CD4-positive, alpha-beta T cell treated with Interleukin-4 for 1 hour (primary cell): Measurements from ENCODE around the gene ETV2.
"Not testable (repeated sequence)": the region's sequence is repeated elsewhere in the genome, so short reads cannot be mapped to it uniquely, and the experiment has no call there.

Experiments used
- DNase-seq, 2 donors: peaks; one replicate each; pipeline ENCODE4 v3.0.0-alpha.2; 2020 to 2022

ETV2 gene

DNA sequence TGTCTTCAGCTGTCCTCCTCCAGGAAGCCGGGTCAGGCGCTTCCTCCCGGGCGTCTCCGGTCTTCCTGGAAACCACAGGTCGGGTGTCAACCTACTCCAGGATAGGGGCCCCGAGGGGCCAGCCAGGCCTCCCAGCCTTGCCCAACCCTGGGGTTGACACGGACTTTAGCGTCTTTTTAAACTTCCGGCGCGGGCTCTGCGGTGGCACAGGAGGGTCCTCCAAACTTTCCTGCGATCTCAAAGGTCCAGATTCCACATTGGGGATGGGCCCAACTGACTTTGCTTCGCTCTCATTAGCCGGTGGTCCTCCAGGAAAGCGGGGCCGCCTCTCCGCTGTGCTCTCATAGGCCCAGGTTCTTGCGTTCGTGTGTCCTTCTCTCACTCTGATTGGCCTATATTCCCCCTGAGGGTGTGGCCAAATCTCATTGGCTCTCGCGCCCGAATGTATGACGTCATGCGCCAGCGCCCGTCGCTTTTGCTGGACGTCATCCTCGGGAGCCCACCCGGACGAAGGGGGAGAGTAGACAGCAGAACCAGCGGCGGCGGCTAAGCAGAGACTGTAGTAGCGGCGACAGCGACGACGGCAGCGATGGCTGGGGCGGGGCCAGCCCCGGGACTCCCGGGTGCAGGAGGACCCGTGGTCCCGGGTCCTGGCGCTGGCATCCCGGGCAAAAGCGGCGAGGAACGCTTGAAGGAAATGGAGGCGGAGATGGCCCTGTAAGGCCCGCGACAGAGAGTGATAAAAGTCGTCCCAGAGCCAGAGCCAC is 12.8 kb upstream of the ETV2 start, which contains the start of gene RBM42:
TSS of gene RBM42 (plus strand) at position 472 of the 767 bp plus-strand sequence. CDS start at position 590, 118 bp downstream.
- DNase-seq, result peak; percentile 98 to 99

DNA sequence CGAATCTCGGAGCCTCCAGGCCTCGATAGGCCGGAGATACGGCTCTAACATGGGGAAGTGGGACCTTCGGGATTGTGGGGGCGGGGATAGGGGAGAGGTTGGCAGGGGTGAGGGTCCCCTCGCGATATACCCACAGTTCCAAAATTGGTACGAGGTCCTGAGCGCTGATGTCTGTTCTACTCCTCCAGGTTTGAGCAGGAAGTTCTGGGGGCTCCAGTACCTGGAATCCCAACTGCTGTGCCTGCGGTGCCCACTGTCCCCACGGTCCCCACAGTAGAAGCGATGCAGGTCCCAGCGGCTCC is 12.3 kb upstream of the ETV2 start:
- no peak for DNase-seq

DNA sequence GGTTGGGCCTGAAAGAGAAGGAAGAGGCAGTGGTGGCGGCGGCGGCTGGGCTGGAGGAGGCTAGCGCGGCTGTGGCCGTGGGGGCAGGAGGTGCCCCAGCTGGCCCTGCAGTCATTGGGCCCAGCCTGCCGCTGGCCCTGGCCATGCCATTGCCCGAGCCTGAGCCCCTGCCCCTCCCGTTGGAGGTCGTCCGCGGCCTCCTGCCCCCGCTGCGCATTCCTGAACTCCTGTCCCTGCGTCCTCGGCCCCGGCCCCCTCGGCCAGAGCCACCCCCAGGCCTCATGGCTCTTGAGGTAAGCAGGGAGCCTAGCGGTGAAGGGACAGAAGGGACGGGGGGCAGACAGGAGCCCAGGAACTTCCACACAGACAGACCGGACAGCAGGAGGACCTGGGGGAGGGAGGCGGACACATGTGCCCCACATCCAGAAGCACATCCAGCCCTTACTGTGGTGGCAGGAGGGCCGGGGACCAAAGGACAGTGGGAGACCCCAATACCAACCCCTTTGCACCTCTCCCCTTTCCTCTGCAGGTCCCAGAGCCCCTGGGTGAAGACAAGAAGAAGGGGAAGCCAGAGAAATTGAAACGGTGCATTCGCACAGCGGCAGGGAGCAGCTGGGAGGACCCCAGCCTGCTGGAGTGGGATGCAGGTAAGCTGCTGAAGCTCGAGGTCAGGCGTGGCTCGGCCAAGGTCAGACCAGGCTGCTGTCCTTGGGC is 7.7 kb upstream of the ETV2 start:
- DNase-seq, result no peak

DNA sequence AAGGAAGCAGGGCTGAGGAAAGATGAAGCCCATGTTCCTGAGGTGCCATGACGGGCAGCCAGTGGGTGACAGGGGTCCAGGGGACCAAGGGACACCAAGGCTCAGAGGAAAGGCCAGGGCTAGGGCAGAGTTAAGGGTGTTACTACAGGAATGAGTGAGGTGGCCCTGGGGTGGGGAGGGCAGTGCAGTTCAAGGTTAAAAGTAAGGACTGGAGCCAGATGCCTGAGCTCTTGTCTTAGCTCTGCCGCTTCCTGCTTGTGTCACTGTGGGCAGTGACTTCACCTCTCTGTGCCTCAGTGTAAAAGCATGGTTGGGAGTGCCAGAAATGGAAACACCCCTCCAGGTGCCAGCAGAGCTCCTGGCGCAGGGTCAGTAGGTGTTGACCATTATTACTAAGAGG is 4.9 kb upstream of the ETV2 start:
- no peak for DNase-seq

DNA sequence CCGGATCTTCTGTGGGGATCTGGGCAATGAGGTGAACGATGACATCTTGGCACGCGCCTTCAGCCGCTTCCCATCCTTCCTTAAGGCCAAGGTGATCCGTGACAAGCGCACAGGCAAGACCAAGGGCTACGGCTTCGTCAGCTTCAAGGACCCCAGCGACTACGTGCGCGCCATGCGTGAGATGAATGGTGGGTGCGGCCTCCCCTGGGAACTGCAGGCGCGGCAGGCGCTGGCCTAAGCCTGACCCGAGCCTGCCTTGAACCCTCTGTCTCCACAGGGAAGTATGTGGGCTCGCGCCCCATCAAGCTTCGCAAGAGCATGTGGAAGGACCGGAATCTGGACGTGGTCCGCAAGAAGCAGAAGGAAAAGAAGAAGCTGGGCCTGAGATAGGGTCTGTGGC is 4.4 kb upstream of the ETV2 start:
- DNase-seq, result no peak

DNA sequence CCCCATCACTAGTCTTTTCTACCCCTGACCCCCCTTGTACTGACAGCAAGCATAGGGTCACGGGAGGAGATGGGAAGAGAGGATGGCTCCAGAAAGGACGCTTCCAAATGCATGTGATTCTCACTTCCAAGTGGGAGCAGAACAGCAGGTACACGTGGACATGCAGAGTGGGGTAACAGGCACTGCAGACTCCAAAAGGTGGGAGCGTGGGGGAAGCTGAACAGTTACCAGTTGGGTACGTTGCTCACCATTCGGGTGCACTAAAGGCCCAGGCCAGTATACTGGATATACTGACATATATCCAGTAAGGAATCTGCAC is 2.3 kb upstream of the ETV2 start:
- DNase-seq, result no peak

DNA sequence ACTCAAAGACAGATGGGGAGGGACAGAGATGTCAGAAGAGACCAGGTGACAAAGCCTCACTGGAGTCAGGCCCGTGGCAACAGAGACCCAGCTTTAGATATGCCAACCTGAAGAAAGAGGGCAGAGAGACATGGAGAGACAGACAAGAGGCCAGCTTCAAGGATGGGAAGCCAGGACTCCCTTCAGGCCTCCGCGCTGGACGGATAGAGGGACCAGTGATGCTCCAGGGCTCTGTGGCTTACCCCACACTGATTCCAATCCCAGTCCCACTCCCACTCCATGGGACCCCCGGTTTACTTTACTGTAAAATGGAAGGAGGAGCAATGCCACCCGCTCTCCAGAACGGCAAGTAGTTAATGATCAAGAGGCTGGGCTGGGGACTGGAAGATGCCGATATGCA is 1.7 kb upstream of the ETV2 start:
- no peak for DNase-seq

DNA sequence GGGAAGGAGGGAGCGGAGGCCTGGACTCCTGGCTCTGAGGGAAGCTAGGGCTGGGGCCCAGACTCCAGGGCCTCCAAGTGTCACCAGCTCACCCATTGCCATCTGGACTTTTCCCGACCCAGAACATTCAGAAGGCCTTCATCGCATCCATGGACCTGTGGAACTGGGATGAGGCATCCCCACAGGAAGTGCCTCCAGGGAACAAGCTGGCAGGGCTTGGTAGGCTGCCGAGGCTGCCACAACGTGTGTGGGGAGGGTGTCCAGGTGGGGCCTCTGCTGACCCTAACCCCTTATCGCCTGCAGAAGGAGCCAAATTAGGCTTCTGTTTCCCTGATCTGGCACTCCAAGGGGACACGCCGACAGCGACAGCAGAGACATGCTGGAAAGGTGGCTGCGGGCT is 767 bp downstream of the ETV2 start:
- no peak for DNase-seq

DNA sequence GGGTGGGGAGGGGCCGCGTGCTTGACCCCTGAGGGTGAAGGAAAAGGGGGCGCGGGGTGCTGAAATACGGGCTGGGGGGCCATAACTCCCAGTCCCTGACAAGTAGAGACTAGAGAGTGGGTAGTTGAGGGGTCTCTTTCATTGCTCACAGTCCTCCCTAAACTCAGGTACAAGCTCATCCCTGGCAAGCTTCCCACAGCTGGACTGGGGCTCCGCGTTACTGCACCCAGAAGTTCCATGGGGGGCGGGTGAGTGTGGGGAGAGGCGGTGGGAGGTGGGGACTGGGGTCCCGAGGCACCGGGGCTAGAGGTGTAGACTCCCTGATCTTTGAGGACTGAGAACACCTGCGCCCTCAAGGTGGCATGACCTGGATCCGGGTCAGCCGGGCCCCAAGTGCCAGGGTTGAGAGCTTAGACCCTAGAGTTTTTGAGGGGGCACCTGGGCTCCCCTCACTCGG is 1.3 kb downstream of the ETV2 start:
- no peak for DNase-seq

DNA sequence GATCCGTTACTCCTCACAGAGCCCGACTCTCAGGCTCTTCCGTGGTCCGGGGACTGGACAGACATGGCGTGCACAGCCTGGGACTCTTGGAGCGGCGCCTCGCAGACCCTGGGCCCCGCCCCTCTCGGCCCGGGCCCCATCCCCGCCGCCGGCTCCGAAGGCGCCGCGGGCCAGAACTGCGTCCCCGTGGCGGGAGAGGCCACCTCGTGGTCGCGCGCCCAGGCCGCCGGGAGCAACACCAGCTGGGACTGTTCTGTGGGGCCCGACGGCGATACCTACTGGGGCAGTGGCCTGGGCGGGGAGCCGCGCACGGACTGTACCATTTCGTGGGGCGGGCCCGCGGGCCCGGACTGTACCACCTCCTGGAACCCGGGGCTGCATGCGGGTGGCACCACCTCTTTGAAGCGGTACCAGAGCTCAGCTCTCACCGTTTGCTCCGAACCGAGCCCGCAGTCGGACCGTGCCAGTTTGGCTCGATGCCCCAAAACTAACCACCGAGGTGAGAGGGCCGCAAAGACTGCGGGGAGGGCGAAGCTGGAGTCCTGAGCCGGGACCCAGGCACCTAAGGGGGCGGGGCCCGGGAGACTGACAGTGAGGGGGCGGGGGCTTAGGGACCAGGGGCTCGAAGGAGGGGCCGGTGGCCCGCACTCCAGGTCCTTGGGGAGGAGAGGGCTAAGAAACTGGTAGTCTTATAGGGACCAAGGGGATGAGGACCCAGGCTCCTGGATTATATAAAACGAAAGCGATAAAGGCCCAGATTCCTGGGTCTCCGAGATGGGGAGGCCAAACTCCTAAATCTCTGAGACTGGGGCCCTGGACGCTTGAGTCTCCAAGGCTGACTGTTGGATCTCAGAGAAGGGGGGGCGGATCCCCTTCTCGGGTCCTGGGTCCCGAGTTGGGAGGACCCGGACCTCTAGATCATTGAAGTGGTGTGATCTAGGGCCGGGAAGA is 2.0 kb downstream of the ETV2 start:
- peak; percentile 83 to 89 for DNase-seq

DNA sequence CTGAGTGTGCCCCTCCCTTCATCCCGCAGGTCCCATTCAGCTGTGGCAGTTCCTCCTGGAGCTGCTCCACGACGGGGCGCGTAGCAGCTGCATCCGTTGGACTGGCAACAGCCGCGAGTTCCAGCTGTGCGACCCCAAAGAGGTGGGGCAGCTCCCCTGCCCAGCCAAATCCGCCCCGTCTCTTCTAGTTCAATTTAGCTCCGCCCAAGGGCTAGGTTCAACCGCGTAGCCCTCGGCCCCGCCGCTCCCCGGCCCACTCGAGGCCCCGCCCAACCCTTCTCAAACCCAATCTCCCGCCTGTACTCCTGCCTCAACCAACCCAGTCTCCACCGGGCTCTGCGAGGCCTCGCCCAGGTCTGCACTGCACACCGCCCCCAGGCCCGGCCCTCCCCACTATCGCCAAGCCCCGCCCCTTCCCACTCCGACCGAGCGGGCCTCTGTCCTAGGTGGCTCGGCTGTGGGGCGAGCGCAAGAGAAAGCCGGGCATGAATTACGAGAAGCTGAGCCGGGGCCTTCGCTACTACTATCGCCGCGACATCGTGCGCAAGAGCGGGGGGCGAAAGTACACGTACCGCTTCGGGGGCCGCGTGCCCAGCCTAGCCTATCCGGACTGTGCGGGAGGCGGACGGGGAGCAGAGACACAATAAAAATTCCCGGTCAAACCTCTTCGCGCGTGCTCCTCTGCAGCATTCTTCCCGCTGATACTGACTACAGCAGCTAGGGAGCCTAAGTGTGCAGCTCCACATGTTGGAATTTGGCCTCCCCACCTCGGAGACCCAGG is 2.9 kb downstream of the ETV2 start:
- peak; percentile 97 to 98 for DNase-seq

DNA sequence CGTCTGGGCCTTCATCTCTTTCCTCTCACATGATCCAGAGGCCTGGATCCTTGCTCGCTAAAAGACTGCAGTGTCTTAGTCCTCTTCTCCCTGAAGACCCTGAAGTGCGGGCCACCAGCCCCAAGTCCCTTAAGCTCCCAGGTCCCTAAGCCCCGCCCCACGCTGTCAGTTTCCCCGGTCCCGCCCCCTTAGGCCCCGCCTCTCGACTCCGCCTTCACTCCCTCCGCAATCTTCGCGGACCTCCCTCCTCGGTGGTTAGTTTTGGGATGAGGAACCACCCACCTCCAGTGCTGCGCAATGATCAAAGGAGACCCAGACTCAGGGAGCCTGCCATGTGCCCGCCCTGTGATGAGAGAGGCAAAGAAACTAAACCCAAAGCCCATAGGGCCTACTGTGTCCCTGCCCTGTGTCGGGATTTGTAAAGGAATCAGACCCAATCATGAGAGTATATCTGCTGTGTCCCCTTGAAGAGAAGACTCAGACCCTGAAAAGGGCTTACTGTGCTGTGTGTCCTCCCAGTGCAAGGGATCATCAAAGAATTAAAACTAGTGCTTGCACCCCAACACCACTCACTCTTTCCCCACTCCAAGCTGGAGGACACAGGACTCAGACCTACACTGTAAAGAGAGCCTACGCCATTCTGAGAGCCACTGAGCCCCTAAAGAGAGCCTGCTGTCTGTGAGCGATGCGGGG is 3.6 kb downstream of the ETV2 start:
- peak; percentile 69 to 78 for DNase-seq

DNA sequence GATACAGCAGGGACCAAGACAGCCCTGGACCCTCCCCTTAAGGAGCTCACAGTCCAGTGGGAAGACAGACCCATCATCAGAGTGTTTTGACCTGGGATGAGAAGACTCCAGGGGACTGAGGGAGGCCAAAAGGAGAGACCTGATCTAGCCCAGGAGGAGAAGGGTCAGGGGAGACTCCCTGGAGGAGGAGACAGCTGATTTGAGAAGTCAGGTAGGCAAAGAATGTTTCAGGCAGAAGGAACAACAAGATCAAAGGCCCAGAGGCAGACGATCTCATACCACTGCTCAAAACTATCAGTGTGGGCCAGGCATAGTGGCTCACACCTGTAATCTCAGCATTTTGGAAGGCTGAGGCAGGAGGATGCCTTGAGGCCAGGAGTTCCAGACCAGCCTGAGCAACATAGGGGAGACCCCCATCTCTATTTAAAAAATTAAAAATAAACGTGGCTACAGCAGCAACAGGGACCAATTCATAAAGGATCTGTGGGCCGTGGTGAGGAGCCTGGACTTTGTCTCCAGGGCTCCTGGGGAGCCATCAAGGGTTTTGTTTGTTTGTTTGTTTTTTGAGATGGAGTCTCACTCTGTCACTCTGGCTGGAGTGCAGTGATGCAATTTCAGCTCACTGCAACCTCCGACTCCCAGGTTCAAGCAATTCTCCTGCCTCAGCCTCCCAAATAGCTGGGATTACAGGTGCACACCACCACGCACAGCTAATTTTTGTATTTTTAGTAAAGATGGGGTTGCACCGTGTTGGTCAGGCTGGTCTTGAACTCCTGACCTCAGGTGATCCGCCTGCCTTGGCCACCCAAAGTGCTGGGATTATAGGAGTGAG is 4.4 kb downstream of the ETV2 start:
- no peak for DNase-seq

DNA sequence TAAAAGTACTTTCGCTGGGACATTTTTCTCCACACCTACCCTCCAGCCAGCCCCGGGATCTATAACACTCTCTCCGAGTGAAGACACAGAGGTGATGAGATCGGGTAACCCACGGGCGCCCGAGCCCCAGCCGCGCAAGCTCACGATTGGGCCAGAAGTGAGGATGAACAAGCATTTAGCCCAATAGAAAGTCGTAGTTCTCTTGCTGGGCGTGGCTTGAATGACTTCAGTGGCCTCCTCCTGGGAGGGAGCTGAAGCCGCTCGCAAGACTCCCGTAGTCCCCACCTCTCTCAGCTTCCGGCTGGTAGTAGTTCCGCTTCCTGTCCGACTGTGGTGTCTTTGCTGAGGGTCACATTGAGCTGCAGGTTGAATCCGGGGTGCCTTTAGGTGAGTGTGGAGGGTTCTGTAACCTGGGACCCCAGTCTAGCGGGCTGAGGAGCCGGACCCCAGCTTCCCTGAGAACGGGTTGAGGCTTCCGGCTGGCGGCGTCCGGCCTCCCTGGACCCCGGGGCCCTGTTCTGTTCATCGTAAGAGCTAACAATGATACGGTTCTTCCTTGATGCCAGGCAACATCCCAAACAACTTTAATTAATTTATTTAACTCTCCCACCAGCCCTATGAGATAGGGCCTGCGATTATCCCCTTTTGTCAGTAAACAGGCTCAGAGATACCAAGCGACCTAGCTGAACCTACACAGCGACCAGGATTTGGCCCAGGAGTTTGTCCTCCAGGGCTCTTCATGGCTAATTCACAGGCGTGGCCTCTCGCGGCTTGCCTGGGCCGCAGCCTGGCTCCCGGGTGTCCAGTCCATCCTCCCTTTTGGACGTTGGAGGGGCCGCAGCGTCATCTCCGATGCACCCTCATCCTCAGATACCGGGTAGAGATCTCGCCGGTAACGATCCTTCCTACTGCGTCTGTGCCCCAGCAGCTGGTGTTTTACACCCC is 6.7 kb downstream of the ETV2 start, which contains the start of gene COX6B1:
TSS of gene COX6B1 (plus strand) at position 307 of the 945 bp plus-strand sequence. CDS start 2,921 bp downstream, outside the sequence.
- DNase-seq, result peak; percentile 96 to 97

DNA sequence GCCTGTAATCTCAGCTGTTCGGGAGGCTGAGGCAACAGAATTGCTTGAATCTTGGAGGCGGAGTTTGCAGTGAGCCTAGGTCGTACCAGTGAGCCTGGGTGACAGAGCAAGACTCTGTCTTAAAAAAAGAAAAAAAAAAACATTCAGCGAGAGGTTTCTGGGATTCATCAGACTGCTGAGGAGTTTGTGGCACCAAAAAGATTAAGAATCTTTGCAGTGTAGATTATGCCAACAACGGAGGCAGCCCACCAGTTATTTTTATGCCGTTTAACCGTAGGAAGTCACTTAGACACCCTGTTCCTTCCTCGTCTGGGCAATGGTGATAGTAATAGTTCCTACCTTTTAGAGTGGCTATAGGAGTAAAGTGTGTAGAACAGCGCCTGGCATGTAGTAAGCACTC is 9.0 kb downstream of the ETV2 start:
- no peak for DNase-seq

DNA sequence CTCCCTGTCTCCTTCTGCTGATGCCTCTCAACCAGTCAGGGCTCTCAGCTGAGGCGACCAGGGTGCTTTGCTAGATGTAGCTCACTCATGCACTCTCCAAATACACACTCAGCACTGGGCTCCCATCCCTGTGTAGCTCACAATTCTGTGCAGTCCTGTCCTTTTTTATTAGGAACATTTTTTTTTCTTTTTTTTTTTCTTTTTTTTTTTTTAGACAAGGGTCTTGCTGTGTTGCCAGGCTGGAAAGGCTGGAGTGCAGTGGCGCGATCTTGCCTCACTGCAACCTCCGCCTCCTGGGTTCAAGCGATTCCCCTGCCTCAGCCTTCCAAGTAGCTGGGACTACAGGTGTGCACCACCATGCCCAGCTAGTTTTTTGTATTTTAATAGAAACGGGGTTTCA is 13.3 kb downstream of the ETV2 start:
- not testable (repeated sequence) for DNase-seq

DNA sequence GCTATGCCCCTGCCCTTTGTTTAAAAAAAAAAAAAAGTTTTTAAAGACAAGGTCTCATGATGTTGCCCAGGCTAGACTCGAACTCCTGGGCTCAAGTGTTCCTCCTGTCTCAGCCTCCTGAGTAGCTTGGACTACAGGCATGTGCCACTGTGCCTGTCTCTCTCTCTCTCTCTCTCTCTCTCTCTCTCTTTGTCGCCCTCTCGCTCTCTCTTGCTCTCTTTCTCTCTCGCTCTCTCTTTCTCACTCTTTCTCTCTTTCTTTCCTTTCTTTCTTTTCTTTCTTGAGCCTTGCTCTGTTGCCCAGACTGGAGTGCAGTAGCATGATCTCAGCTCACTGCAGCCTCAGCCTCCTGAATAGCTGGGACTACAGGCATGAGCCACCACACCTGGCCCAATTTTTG is 14.1 kb downstream of the ETV2 start:
- no peak for DNase-seq

DNA sequence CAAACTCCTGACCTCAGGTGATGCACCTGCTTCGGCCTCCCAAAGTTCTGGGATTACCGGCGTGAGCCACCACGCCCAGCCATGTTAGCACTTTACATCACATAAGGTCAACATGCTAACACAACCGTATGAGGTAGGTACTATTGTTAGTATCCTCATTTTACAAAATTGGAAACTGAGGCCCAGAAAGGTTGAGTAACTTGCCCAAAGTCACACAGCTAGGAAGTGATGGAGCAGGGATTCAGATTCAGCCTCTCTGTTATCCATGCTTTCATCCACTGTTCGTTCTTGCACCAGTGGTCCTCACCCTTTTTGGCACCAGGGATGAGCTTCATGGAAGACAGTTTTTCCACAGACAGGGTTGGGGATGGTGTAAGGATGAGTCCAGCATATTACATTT is 15.2 kb downstream of the ETV2 start:
- DNase-seq, result no peak

DNA sequence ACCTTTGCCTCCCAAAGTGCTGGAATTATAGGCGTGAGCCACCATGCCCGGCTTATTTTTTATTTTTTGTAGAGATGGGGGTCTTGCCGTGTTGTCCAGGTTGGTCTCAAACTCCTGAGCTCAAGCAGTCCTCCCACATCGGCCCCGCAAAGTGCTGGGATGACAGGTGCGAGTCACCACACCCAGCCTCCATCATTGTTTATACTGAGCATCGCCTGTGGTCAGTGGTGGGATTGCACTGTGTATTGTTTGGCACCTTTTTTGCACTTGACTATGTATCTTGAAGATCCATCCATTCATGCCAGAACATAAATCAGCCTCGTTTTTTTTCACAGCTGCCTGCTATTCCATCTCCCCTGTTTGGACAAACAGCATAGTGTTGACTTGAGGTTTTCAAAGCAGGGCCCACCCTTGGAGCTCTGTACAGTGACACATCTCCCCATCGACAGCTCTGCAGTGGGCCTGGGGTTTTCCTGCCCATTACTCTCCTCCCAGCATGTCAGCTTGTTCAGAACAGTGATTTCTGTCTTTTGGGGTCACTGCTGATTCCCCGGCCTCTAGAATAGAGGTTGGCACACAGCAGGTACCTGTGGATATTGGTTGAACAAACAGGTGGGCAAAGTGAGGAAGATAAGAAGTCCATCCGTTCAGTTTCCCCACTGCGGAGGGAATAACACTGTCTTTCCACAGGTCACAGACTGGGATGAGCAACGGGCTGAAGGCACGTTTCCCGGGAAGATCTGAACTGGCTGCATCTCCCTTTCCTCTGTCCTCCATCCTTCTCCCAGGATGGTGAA is 16.6 kb downstream of the ETV2 start:
- no peak for DNase-seq
